Keratinocyte (primary cell): ENCODE measurements around the gene SLC7A11. TPM values are rescaled to one million over a fixed set of nuclear protein-coding genes. Genes with fewer than 3 reads are reported as not detected.
A peak's percentile ranks its signal among the peaks of the same experiment; 100 is the strongest.
"Not testable (repeated sequence)": the region's sequence is repeated elsewhere in the genome, so short reads cannot be mapped to it uniquely, and the experiment has no call there.

Source experiments
- DNase-seq: peaks from one replicate; pipeline ENCODE4 v3.0.0-alpha.2; 2011; ENCODE audit warnings: low read depth, missing footprints, low spot score
- FAIRE-seq: peaks from 2 replicates; lab custom pipeline; 2011; peaks lifted over from hg19 to GRCh38; lab: Jason Lieb, UNC
- H2AFZ ChIP-seq: 2 replicates; pipeline ENCODE4 v1.6.0; 2012; ENCODE audit warnings: low read length, control low read depth, inconsistent platforms; ENCODE audit not compliant: control insufficient read depth
- H3K27ac ChIP-seq: 2 replicates; pipeline ENCODE4 v1.5.1; 2011; ENCODE audit warnings: low read length; ENCODE audit not compliant: control insufficient read depth, insufficient read depth
- H3K27me3 ChIP-seq: 3 replicates; pipeline ENCODE4 v1.6.0; 2011; ENCODE audit warnings: low read length; ENCODE audit not compliant: control insufficient read depth, insufficient read depth; ENCODE audit errors: extremely low read depth
- H3K36me3 ChIP-seq, 2 experiments: 2 replicates in 1 of 2; 3 replicates in 1 of 2; pipeline ENCODE4 v1.5.1; 2011; ENCODE audit warnings: low read length in 2 of 2, mild to moderate bottlenecking in 1 of 2; ENCODE audit not compliant: control insufficient read depth in 2 of 2, insufficient read depth in 2 of 2; ENCODE audit errors: extremely low read depth in 1 of 2
- H3K4me1 ChIP-seq: 3 replicates; pipeline ENCODE4 v1.5.1; 2011; ENCODE audit warnings: low read length; ENCODE audit not compliant: control insufficient read depth, insufficient read depth; ENCODE audit errors: extremely low read depth
- H3K4me2 ChIP-seq: 3 replicates; pipeline ENCODE4 v1.6.0; 2011; ENCODE audit warnings: low read depth, low read length; ENCODE audit not compliant: control insufficient read depth, insufficient read depth; ENCODE audit errors: extremely low read depth
- H3K4me3 ChIP-seq, 3 experiments: fragments of 200-600 bp in 1 of 3; sonication (generic) in 1 of 3; 2 replicates in 2 of 3; 3 replicates in 1 of 3; pipeline ENCODE4 v1.5.1; 2011 to 2016; ENCODE audit warnings: low read length in 3 of 3, mild to moderate bottlenecking in 3 of 3, control low read depth in 2 of 3, inconsistent platforms in 1 of 3, low read depth in 1 of 3, mixed read lengths in 1 of 3, mixed run types in 1 of 3, moderate library complexity in 1 of 3; ENCODE audit not compliant: control insufficient read depth in 2 of 3, insufficient read depth in 2 of 3; ENCODE audit errors: extremely low read depth in 1 of 3
- H3K79me2 ChIP-seq: 2 replicates; pipeline ENCODE4 v1.6.0; 2012; ENCODE audit warnings: low read length; ENCODE audit not compliant: control insufficient read depth, insufficient read depth
- H3K9ac ChIP-seq: 3 replicates; pipeline ENCODE4 v1.6.0; 2011; ENCODE audit warnings: low read length; ENCODE audit not compliant: control insufficient read depth, insufficient read depth; ENCODE audit errors: extremely low read depth
- H3K9me1 ChIP-seq: 3 replicates; pipeline ENCODE4 v1.6.0; 2011; ENCODE audit warnings: low read length; ENCODE audit not compliant: control insufficient read depth, insufficient read depth; ENCODE audit errors: extremely low read depth
- H3K9me3 ChIP-seq: 2 replicates; pipeline ENCODE4 v1.5.1; 2012; ENCODE audit warnings: low read depth, low read length; ENCODE audit not compliant: control insufficient read depth
- H4K20me1 ChIP-seq: 3 replicates; pipeline ENCODE4 v1.6.0; 2011; ENCODE audit warnings: low read length; ENCODE audit not compliant: control insufficient read depth, insufficient read depth; ENCODE audit errors: extremely low read depth
- EZH2 ChIP-seq: IDR thresholded peaks from one replicate; pipeline ENCODE4 v1.6.1; 2012; ENCODE audit warnings: inconsistent platforms, mild to moderate bottlenecking, low read length, moderate library complexity
- dilution Hi-C: fragments of 300-500 bp; cut with MboI; formaldehyde crosslinking; loops from one replicate; pipeline ENCODE4 v1.7.0; 2020; ENCODE audit warnings: low sequenced_read_pairs; ENCODE audit not compliant: extremely low pct_ligation_motif_present
- polyA plus RNA-seq, 5 experiments: library from polyadenylated mRNA; depleted of rRNA in 3 of 5; stranded (reverse) in 3 of 5; stranded (forward) in 1 of 5; unstranded in 1 of 5; fragments of >200 nt; gene quantifications; 1 replicate in 1 of 5; 2 replicates in 3 of 5; 3 replicates in 1 of 5; pipeline versions ENCODE4 v1.2.1 to v1.2.3, GENCODE V29; 2011 to 2012; ENCODE audit warnings: missing spikeins in 2 of 5, low read depth in 1 of 5, low replicate concordance in 1 of 5
- TF ChIP-seq, protein P1 (sequence below), 3 experiments: IDR thresholded peaks in 1 of 3; conservative IDR thresholded peaks in 1 of 3; optimal IDR thresholded peaks in 1 of 3; 2 replicates in 2 of 3; 3 replicates in 1 of 3; pipeline versions ENCODE3 to v1.5.1; 2011; ENCODE audit warnings: low read length in 3 of 3, mild to moderate bottlenecking in 3 of 3, moderate library complexity in 2 of 3, control low read depth in 1 of 3, inconsistent platforms in 1 of 3; ENCODE audit not compliant: insufficient read depth in 2 of 3; ENCODE audit errors: extremely low read depth in 1 of 3

SLC7A11 gene
- polyA plus RNA-seq, 1 donor (not counting 4 experiments of a cell fraction or from before 2014, with no cell fraction given), result 8.4 TPM

GRCh38 chr4:138239491-138239890 lies 2.7 kb downstream of the SLC7A11 start:
- Histone ChIP-seq H4K20me1 (no peaks in the 10 kb centered on the region), H3K9me1 (no peaks in the 10 kb centered on the region), H3K4me1 (peaks cover 27% of the 10 kb centered on the region), H3K9ac (peak overlapping the region; percentile 28), H3K4me2 (peak overlapping the region; percentile 81), H3K4me3 (peak overlapping the region in 2 of 3 experiments; percentile 12 to 86), H3K27ac (peak overlapping the region; percentile 5), H3K27me3 (no peaks in the 10 kb centered on the region), H2AFZ (no peak overlapping the region), H3K9me3 (no peaks in the 10 kb centered on the region), H3K79me2 (peaks cover 26% of the 10 kb centered on the region), H3K36me3 (peaks cover 0 to 3% of the 10 kb centered on the region in 2 experiments)
- TF ChIP-seq, protein P1, sequence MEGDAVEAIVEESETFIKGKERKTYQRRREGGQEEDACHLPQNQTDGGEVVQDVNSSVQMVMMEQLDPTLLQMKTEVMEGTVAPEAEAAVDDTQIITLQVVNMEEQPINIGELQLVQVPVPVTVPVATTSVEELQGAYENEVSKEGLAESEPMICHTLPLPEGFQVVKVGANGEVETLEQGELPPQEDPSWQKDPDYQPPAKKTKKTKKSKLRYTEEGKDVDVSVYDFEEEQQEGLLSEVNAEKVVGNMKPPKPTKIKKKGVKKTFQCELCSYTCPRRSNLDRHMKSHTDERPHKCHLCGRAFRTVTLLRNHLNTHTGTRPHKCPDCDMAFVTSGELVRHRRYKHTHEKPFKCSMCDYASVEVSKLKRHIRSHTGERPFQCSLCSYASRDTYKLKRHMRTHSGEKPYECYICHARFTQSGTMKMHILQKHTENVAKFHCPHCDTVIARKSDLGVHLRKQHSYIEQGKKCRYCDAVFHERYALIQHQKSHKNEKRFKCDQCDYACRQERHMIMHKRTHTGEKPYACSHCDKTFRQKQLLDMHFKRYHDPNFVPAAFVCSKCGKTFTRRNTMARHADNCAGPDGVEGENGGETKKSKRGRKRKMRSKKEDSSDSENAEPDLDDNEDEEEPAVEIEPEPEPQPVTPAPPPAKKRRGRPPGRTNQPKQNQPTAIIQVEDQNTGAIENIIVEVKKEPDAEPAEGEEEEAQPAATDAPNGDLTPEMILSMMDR (optimal IDR thresholded peaks at IDR 0.05 in 1 of 3, IDR thresholded peaks at IDR 0.05 in 1 of 3, conservative IDR thresholded peaks at IDR 0.05 in 1 of 3; ENCODE audit: extremely low read depth in 1 of 3, insufficient read depth in 2 of 3, low read length in 3 of 3), result no peak
- TF ChIP-seq EZH2, result no peak
- dilution Hi-C loops, result no loop called here
- no peak for FAIRE-seq
- DNase-seq, result no peak

DNA sequence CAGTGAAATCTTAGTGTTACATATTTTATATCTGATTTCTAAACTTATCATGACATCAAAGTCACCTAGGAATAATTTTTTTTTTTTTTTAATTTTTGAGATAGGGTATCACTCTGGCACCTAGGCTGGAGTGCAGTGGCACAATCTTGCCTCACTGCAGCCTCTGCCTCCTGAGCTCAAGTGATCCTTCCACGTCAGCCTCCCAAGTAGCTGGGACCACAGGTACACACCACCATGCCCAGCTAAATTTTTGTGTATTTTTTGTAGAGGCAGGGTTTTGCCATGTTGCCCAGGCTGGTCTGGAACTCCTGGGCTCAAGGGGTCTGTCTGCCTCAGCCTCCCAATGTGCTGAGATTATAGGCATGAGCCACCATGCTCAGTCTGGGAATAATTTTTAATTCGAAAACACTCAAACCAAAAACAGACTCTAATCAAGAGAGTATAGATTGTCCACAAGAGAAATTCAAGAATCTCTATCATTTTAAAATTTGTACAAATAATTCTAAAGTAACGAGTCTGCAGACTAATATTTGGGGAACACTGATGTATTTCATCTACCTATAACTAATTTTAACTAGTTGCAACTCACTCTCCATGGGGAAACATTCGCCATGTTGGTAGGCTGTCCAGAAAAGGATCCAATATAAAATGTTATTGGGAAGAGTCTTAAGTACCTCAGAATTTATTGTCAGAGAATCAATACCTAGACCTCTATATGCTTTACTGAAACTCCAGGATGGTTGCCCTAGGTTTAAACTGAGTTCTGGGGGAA lies 3.4 kb downstream of the SLC7A11 start:
- Histone ChIP-seq H3K27me3 (no peaks in the 10 kb centered on the region), H3K9ac (no peak overlapping the region), H3K4me1 (peaks cover 27% of the 10 kb centered on the region), H3K9me3 (no peaks in the 10 kb centered on the region), H3K4me3 (peak overlapping the region in 2 of 3 experiments; percentile 12 to 86), H3K27ac (peak overlapping the region; percentile 11), H3K4me2 (peak overlapping the region; percentile 81), H2AFZ (no peak overlapping the region), H3K36me3 (peaks cover 0 to 3% of the 10 kb centered on the region in 2 experiments), H4K20me1 (no peaks in the 10 kb centered on the region), H3K79me2 (peaks cover 26% of the 10 kb centered on the region), H3K9me1 (no peaks in the 10 kb centered on the region)
- no peak for TF ChIP-seq EZH2
- TF ChIP-seq, protein P1 (optimal IDR thresholded peaks at IDR 0.05 in 1 of 3, IDR thresholded peaks at IDR 0.05 in 1 of 3, conservative IDR thresholded peaks at IDR 0.05 in 1 of 3; ENCODE audit: extremely low read depth in 1 of 3, insufficient read depth in 2 of 3, low read length in 3 of 3), result no peak
- dilution Hi-C loops, result no loop called here
- FAIRE-seq, result no peak
- no peak for DNase-seq

DNA sequence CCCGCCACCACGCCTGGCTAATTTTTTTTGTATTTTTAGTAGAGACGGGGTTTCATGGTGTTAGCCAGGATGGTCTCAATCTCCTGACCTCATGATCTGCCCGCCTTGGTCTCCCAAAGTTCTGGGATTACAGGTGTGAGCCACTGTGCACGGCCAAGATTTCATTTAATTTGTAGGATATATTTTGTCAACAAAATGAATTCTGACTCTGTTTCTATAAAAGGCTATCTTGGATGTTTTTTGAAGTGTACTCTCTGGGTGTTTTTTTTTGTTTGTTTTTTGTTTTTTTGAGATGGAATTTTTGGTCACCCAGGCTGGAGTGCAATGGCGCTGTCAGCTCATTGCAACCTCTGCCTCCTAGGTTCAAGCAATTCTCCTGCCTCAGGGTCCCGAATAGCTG lies 5.0 kb downstream of the SLC7A11 start:
- H3K36me3 ChIP-seq, H3K27me3 ChIP-seq, FAIRE-seq, H3K9me1 ChIP-seq, DNase-seq, dilution Hi-C loops, H3K4me2 ChIP-seq, H4K20me1 ChIP-seq, H3K4me3 ChIP-seq, H3K27ac ChIP-seq, H2AFZ ChIP-seq, H3K9me3 ChIP-seq, H3K9ac ChIP-seq: not testable (repeated sequence)
- Histone ChIP-seq H3K79me2 (peaks cover 32% of the 10 kb centered on the region), H3K4me1 (peaks cover 17% of the 10 kb centered on the region)
